Activated T-cell treated with anti-CD3 and anti-CD28 coated beads, Interleukin-2, amount 50 U/mL, for 1 hour (primary cell): ENCODE results near the gene PFN1.

Source experiments
- DNase-seq: peaks from one replicate; pipeline ENCODE4 v3.0.0-alpha.2; 2020

PFN1 gene

DNA sequence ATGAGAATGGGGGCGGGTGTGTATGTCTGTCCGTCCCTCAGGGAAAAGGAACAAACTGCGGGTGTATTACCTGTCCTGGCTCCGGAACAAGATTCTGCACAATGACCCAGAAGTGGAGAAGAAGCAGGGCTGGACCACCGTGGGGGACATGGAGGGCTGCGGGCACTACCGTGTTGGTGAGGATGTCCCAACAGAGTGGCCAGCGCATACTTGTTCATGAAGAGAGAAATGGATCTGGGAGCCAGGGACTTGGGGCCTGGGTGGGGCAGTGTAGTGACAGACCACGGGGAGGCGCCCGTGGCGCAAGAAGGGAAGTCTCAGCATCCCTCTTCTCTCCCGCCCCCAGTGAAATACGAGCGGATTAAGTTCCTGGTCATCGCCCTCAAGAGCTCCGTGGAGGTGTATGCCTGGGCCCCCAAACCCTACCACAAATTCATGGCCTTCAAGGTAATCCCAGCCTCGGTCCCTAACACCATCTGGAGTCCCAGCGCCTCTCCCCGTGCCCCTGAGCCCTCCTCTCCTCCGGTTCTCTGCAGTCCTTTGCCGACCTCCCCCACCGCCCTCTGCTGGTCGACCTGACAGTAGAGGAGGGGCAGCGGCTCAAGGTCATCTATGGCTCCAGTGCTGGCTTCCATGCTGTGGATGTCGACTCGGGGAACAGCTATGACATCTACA, 52.5 kb downstream of the PFN1 start:
- no peak for DNase-seq
